Mammary epithelial cell (primary cell): Measurements from ENCODE around the gene ST8SIA3.
"Not testable (repeated sequence)": the region's sequence is repeated elsewhere in the genome, so short reads cannot be mapped to it uniquely, and the experiment has no call there.

Experiments used
- EZH2 ChIP-seq: IDR thresholded peaks from 2 replicates; pipeline ENCODE4 v1.6.1; 2012; ENCODE audit warnings: low read length, inconsistent platforms, borderline replicate concordance
- TF ChIP-seq, protein P1 (sequence below), 2 donors: IDR thresholded peaks in 1 of 2; conservative IDR thresholded peaks in 1 of 2; 2 replicates each; pipeline ENCODE4 v1.5.1; 2011 to 2012; ENCODE audit warnings: inconsistent platforms in 2 of 2, low read length in 2 of 2, mild to moderate bottlenecking in 2 of 2, control low read depth in 1 of 2, low read depth in 1 of 2; ENCODE audit not compliant: insufficient read depth in 1 of 2; ENCODE audit errors: extremely low read depth in 1 of 2

DNA sequence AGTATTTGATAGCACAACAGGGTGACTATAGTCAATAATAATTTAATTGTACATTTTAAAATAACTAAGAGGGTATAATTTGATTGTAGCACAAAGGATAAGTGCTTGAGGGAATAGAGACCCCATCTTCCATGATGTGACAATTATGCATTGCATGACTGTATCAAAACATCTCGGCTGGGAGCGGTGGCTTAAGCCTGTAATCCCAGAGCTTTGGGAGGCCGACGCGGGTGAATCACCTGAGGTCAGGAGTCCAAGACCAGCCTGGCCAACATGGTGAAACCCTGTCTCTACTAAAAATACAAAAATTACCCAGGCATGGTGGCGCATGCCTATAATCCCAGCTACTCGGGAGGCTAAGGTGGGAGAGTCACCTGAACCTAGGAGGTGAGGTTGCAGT is 44.5 kb downstream of the ST8SIA3 start:
- TF ChIP-seq EZH2: not testable (repeated sequence)
- TF ChIP-seq, protein P1, sequence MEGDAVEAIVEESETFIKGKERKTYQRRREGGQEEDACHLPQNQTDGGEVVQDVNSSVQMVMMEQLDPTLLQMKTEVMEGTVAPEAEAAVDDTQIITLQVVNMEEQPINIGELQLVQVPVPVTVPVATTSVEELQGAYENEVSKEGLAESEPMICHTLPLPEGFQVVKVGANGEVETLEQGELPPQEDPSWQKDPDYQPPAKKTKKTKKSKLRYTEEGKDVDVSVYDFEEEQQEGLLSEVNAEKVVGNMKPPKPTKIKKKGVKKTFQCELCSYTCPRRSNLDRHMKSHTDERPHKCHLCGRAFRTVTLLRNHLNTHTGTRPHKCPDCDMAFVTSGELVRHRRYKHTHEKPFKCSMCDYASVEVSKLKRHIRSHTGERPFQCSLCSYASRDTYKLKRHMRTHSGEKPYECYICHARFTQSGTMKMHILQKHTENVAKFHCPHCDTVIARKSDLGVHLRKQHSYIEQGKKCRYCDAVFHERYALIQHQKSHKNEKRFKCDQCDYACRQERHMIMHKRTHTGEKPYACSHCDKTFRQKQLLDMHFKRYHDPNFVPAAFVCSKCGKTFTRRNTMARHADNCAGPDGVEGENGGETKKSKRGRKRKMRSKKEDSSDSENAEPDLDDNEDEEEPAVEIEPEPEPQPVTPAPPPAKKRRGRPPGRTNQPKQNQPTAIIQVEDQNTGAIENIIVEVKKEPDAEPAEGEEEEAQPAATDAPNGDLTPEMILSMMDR (conservative IDR thresholded peaks at IDR 0.05 in 1 of 2, IDR thresholded peaks at IDR 0.05 in 1 of 2; ENCODE audit: extremely low read depth in 1 of 2, insufficient read depth in 1 of 2, low read depth in 1 of 2, low read length in 2 of 2): not testable (repeated sequence)
